C1 segment of cervical spinal cord (tissue), 14 donors: ENCODE results near the gene BFSP2.
"Not testable (repeated sequence)": the region's sequence is repeated elsewhere in the genome, so short reads cannot be mapped to it uniquely, and the experiment has no call there.

Experiments
- DNase-seq, 14 donors: peaks; one replicate each; lab custom pipeline; 2025; lab: John Stamatoyannopoulos, UW

Gene BFSP2

DNA sequence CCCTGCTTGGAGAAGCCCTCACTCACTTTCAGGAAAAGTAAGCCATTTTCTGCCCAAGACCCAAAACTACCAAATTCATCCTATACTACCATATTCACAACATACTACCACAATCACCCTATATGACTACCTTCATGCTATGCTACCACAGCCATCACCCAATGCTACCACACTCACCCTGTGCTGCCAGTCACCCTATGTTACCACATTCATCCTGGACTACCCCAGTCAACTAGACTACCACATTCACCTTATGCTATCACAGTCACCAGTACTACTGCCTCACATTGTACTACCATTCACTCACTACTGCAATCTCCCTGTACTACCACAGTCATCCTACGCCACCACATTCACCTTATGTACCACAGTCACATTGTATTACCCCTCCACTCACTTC lies 115.3 kb downstream of the BFSP2 start:
- no peak for DNase-seq

DNA sequence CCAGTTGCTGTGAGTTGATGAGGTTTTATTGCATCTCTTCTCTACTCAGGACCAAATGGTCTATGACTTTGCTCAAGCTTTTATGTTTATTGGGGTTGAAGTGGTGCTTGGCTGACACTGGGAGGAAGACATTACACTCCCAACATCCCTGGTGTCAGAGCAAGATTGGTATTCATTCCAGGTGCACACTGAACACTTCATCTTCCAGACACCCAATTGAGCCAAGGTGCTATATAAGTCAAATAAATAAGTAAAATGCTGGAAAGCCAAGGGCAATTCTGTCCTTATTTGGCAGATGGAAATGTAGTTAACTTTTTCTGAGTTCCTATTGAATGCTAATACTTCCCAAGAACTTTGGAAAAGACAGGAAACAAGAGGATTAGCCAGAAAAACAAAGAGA lies 120.4 kb downstream of the BFSP2 start:
- no peak for DNase-seq

DNA sequence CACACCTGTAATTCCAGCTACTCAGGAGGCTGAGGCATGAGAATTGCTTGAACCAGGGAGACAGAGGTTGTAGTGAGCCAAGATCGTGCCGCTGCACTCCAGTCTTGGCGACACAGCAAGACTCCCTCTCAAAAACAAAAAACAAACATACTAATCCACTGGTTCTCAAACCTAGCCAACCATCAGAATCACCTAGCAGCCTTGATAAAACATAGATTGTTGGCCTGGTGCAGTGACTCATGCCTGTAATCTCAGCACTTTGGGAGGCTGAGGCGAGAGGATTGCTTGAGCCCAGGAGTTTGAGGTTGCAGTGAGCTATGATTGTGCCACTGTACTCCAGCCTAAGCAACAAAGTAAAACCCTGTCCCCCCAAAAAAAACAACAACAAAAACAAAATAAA lies 121.1 kb downstream of the BFSP2 start:
- DNase-seq, result not testable (repeated sequence)

DNA sequence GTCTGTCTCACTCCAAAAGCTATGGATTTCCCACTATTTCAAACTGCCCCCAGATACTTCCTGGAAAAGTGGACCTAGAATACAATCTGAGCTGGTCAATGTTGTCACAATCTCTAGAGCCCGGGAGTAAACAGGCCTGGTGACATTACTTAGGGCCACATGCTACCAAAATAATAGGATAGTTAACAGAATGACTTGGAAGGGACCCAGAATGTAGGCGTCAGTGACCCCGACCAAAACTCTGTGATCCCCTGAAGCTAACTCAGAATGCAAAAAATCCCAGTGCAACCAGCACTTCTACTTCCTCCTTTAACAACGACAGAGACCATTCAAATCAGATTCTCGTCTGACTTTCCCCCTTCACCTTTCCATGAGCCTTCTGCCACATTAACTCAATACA lies 122.1 kb downstream of the BFSP2 start:
- no peak for DNase-seq

DNA sequence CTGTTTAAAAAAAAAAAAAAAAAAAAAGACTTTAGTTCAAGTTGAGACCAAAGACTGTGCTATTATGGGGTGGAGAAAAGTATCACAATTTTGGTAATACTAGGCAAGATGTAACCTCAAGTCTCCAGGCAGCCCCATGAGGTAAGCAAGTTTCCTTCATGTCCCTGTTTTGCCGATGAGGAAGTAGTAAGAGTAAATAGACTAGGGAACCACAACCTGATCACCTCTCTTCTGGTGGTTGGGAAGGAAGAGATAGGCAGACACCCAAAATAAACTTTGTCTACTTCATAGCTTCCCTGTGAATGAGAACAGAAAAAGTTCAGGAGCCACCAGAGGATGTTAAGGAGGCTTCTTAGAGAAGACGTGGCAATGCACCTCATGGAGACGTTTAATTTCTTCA lies 123.9 kb downstream of the BFSP2 start:
- not testable (repeated sequence) for DNase-seq
